Stimulated activated naive B cell treated with anti-CD40 and anti-IgM and Interleukin-4, amounts not matched to agents 10 μg/mL and 1 μg/mL and 100 μg/mL, for 72 hours (primary cell): Measurements from ENCODE around the gene LCP1.

ENCODE experiments used
- ATAC-seq, 2 donors: fragments of 150-1000 bp; cut with Tn5 transposase; replicated peaks; 2 replicates each; pipeline ENCODE4 v1.10.0; 2021; ENCODE audit warnings: moderate library complexity in 1 of 2
- DNase-seq: peaks from one replicate; pipeline ENCODE4 v3.0.0; 2021
- H3K27ac Mint-ChIP-seq: one replicate; pipeline ENCODE4 v1.8.0; 2022; ENCODE audit warnings: mild to moderate bottlenecking, mixed read lengths
- H3K27me3 Mint-ChIP-seq, 2 donors: one replicate each; pipeline ENCODE4 v1.8.0; 2022; ENCODE audit warnings: mixed read lengths in 2 of 2
- H3K36me3 Mint-ChIP-seq, 2 donors: one replicate each; pipeline ENCODE4 v1.8.0; 2022; ENCODE audit warnings: mixed read lengths in 2 of 2, mild to moderate bottlenecking in 1 of 2
- H3K4me1 Mint-ChIP-seq, 2 donors: one replicate each; pipeline ENCODE4 v1.8.0; 2022; ENCODE audit warnings: mixed read lengths in 2 of 2, mild to moderate bottlenecking in 1 of 2
- H3K4me3 Mint-ChIP-seq, 2 donors: one replicate each; pipeline ENCODE4 v1.8.0; 2022; ENCODE audit warnings: mild to moderate bottlenecking in 2 of 2, mixed read lengths in 2 of 2, moderate library complexity in 1 of 2
- H3K9me3 Mint-ChIP-seq, 2 donors: one replicate each; pipeline ENCODE4 v1.8.0; 2022; ENCODE audit warnings: mixed read lengths in 2 of 2, mild to moderate bottlenecking in 1 of 2

The LCP1 gene

DNA sequence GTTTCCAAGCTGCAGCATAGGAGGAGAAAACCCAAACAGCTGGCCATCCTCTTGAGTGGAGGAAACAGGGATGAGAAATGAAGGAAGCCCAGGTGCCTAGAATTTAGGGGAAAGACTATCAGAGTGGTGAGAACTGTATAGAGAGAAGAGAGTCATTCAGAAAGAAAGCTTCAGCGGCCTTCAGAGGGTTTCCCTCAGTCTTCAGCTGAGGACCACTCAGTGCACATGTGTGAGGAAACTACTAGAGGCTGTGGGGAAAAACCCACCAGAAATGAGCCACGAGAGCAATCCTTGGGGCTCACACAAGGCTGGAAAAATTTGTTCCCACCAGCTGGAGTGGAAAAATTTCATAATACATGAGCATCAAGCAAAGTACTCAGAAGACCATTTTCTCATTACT is 41.9 kb downstream of the LCP1 start:
- no peak overlapping the region for H3K4me3 Mint-ChIP-seq
- peaks cover 46 to 55% of the 10 kb centered on the region in 2 donors for H3K36me3 Mint-ChIP-seq
- DNase-seq, result no peak
- no peak for ATAC-seq
- H3K27me3 Mint-ChIP-seq, result no peaks in the 10 kb centered on the region
- H3K4me1 Mint-ChIP-seq, result peaks cover 16 to 35% of the 10 kb centered on the region in 2 donors
- H3K9me3 Mint-ChIP-seq, result no peaks in the 10 kb centered on the region
- H3K27ac Mint-ChIP-seq, result peak overlapping the region; percentile 90

DNA sequence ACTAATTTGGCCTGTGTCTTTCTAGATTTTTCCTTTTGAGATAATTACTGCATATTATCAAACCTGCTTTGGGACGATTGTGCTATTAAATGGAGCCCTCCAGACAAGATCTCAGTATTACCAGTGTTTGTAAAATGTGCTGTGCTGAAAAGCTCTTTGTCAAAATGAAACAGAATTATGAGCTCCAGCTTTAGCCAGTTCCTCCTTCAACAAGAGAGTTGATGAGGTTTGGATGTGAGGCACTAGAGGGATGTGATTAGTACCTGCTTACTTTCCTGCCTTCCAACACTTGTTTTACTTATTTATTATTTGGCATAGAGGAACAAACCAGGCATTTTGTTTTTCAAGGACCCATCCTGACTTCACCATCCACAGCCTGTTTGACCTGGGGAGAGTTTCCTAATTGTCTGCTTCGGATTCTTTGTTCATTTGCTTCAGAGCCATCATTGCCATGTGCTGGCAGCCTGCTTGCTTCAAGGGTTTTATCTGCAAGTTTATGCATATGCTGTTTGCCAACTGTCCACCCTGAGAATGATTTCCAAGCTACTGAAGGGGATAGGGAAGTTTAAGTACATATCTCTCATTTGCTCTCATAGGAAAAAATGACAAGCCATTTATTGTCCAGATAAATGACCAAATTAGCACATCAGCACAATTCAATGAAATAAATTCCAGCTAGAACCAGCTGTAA is 44.2 kb downstream of the LCP1 start:
- Mint-ChIP-seq H3K4me1 (peaks cover 13 to 24% of the 10 kb centered on the region in 2 donors), H3K36me3 (peaks cover 46 to 60% of the 10 kb centered on the region in 2 donors), H3K9me3 (no peaks in the 10 kb centered on the region), H3K4me3 (no peak overlapping the region), H3K27me3 (no peaks in the 10 kb centered on the region), H3K27ac (peak overlapping the region; percentile 93)
- ATAC-seq (peak in 1 of 2 donors; percentile 47), DNase-seq (no peak)

DNA sequence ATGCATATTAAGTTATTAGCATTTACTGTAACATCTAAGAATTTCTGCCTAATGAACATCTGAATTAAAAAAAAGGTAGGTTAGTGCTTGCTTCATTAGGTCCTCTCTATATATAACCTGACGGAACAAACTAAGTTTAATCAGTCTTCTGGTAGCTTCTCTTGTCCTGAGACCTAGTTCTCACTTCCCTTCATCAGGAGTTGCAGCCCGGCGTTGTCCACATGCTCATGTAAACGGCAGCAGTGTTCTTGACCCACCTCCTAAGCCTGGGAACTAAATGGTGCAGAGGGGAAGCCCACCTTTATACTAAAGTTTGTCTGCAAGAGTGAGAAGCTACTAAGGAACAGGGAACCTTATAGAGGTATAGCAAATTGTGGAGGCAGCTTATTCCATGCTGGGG is 45.3 kb downstream of the LCP1 start:
- Mint-ChIP-seq H3K27ac (peak overlapping the region; percentile 93), H3K36me3 (peaks cover 50 to 68% of the 10 kb centered on the region in 2 donors), H3K4me3 (no peak overlapping the region), H3K27me3 (no peaks in the 10 kb centered on the region), H3K9me3 (no peaks in the 10 kb centered on the region), H3K4me1 (peaks cover 13 to 29% of the 10 kb centered on the region in 2 donors)
- ATAC-seq, result no peak
- DNase-seq, result no peak

DNA sequence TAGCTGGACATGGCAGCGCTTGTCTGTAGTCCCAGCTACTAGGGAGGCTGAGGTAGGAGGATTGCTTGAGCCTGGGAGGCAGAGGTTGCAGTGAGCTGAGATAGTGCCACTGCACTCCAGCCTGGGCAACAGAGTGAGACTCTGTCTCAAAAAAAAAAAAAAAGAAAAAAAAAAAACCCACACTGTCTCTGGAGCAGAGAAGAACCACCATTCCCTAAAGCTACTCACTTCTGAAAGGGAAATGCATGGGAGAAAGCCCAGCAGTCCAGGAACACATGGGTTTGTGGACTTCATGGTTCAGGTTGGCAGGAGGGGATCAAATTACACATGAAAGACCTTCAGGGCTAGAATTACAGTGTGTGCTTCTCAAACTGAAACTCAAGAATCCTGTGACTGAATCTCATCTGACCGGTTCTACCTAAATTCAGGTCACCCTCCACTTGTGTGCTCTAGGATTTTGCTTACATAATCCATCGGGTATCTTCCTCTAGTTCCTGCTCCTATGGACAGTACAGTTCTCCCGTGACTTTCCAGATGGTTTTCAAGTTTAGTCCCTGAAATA is 46.9 kb downstream of the LCP1 start:
- Mint-ChIP-seq H3K9me3 (no peaks in the 10 kb centered on the region), H3K4me1 (peaks cover 14 to 23% of the 10 kb centered on the region in 2 donors), H3K27me3 (no peaks in the 10 kb centered on the region), H3K36me3 (peaks cover 55 to 73% of the 10 kb centered on the region in 2 donors), H3K27ac (peak overlapping the region; percentile 93), H3K4me3 (no peak overlapping the region)
- no peak for DNase-seq
- no peak for ATAC-seq

DNA sequence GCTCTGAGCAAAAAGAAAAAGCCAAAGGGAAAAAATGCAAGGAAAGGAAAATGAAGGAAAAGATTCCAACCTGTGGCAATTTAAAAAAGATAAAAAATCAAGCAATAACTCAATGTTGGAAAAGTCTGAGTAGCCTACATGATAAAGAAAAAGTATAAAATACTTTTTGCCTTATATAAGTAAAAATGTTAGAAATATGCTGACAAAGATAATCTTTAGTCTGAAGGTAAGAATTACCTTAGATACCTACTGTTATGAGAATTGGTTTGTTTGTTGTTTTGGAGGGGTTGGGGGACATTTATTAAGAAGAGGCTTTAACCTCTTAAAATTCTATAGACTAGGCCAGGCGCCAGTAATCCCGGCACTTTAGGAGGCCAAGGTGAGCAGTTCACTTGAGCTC is 47.5 kb downstream of the LCP1 start:
- no peaks in the 10 kb centered on the region for H3K27me3 Mint-ChIP-seq
- ATAC-seq, result no peak
- H3K4me1 Mint-ChIP-seq, result peaks cover 16 to 19% of the 10 kb centered on the region in 2 donors
- no peak for DNase-seq
- peaks cover 55 to 73% of the 10 kb centered on the region in 2 donors for H3K36me3 Mint-ChIP-seq
- no peak overlapping the region for H3K4me3 Mint-ChIP-seq
- no peaks in the 10 kb centered on the region for H3K9me3 Mint-ChIP-seq
- peak overlapping the region; percentile 62 for H3K27ac Mint-ChIP-seq

DNA sequence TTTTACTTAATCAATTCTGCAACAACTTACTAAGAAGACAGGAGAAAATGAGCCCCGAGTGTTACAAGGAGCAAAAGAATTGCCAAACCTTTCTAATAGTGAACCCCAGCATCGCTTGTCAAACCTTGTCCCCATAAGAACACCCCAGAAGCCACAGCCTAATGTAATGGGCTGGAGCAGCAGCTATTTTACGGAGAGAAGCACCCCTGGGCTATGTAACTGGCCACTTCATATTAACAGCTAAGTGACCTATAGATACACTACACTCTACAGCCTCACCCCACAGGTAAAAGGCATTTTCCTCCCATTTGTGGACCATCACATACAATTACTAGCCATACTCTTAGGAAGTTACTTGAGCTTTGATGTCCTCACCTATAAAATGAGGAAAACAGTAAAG is 49.9 kb downstream of the LCP1 start:
- Mint-ChIP-seq H3K4me3 (no peak overlapping the region), H3K4me1 (peaks cover 19 to 24% of the 10 kb centered on the region in 2 donors), H3K9me3 (no peaks in the 10 kb centered on the region), H3K36me3 (peaks cover 60 to 84% of the 10 kb centered on the region in 2 donors), H3K27me3 (no peaks in the 10 kb centered on the region), H3K27ac (peak overlapping the region; percentile 31)
- no peak for DNase-seq
- ATAC-seq, result no peak

DNA sequence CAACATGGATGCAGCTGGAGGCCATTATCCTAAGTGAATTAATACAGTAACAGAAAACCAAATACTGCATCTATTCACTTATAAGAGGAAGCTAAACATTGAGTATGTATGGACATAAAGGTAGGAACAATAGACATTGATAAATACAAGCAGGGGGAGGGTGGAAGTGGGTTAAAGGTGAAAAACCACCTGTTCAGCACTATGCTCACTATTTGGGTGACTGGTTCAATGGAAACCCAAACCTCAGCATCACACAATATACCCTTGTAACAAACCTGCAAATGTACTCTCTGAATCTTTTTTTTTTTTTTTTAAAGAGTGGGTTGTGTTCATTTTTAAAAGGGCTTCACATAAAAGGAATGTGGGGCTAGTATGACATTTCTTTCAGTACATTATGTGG is 50.3 kb downstream of the LCP1 start:
- peaks cover 20 to 28% of the 10 kb centered on the region in 2 donors for H3K4me1 Mint-ChIP-seq
- ATAC-seq, result no peak

DNA sequence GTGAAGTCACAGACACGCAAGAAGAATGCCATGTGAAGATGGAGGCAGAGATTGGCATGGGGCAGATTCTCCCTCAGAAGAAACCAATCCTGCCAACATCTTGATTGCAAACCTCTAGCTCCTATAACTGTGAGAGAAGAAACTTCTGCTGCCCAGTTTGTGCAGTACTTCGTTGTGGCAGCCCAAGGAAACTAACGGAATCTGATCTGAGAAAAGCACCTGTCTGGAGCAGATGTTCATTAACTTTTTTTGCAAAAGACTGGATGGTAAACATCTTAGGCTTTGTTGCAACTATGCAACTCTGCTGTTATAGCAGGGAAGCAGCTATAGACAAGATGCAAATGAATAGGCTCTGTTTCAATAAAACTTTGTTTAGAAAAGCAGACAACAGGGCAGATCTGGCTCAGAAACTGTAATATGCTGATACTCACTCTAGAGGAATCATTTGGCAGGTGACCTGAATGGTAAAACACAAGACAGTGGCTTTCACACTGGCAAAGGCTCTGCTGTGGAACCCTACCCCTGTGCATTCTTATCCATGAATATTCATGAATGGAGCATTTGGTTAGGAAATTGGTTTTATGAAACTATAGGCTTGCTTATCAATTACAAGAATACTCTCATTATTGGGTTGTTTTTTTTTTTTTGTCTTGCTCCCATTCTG is 51.9 kb downstream of the LCP1 start:
- H3K4me1 Mint-ChIP-seq, result peaks cover 24 to 33% of the 10 kb centered on the region in 2 donors
- DNase-seq (no peak), ATAC-seq (no peak)
- peaks cover 52 to 80% of the 10 kb centered on the region in 2 donors for H3K36me3 Mint-ChIP-seq
- no peaks in the 10 kb centered on the region for H3K27me3 Mint-ChIP-seq
- H3K4me3 Mint-ChIP-seq, result peak overlapping the region in 1 of 2 donors; percentile 5
- H3K27ac Mint-ChIP-seq, result peak overlapping the region; percentile 38
- no peaks in the 10 kb centered on the region for H3K9me3 Mint-ChIP-seq

More for the DNA sequence above, 50.3 kb downstream of the LCP1 start:
- no peaks in the 10 kb centered on the region for H3K27me3 Mint-ChIP-seq
- no peaks in the 10 kb centered on the region for H3K9me3 Mint-ChIP-seq
- peaks cover 61 to 84% of the 10 kb centered on the region in 2 donors for H3K36me3 Mint-ChIP-seq
- no peak for DNase-seq
- peak overlapping the region; percentile 9 for H3K27ac Mint-ChIP-seq
- no peak overlapping the region for H3K4me3 Mint-ChIP-seq

DNA sequence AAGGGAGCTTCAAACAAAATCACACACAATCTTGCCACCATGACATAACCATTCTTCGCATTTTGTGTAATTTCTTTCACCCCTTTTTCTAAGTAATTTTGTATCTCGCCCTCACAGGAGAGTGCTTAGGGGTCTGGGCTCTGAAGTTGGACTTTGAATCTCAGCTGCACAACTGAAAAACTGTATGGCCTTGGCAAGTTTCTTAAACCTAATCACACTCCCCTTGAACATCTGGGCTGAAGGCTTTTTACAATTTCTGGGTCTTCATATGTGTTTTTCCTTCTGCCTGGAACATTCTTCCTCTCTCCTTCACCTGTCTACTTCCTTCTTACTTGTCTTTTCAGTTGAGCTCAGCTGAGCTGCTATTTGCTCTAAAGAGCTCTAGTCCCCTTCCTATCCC is 52.9 kb downstream of the LCP1 start:
- Mint-ChIP-seq H3K4me3 (no peak overlapping the region), H3K9me3 (no peaks in the 10 kb centered on the region), H3K4me1 (peaks cover 30 to 42% of the 10 kb centered on the region in 2 donors), H3K27me3 (no peaks in the 10 kb centered on the region), H3K27ac (peak overlapping the region; percentile 1), H3K36me3 (peaks cover 49 to 78% of the 10 kb centered on the region in 2 donors)
- DNase-seq, result no peak
- no peak for ATAC-seq

DNA sequence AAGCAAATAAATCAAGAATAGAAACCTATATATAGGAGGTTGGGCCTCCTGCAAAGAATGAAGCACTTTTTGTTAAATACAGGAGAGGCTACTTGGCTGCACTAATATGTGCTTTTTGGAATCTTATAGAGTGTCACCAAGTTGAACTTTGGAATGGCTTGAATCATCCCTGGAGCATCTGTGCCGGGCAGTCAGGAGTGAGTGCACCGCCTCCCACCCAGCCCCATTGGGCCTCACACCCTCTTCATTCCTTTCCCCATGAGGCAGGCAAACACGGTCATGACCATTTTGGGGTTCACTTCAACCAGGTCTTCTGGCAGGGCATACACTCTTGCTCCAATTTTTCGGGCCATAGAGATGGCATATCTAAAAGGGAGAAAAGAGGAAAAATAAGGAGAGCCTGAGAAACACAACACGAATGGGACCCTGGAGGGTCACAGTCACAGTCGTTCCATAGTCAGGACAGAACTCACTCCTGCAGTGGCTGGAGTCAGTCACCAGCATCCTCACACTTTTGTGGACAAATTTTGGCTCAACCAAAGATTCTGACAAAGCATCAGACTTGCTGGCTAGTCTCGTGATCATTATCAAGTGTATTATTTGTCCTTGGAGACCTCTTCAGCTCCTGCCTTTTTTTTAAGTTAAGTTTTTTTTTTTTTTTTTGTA is 54.5 kb downstream of the LCP1 start:
- DNase-seq (no peak), ATAC-seq (no peak)
- Mint-ChIP-seq H3K27ac (peak overlapping the region; percentile 9), H3K27me3 (no peaks in the 10 kb centered on the region), H3K4me1 (peaks cover 30 to 42% of the 10 kb centered on the region in 2 donors), H3K4me3 (no peak overlapping the region), H3K9me3 (no peaks in the 10 kb centered on the region), H3K36me3 (peaks cover 36 to 62% of the 10 kb centered on the region in 2 donors)

DNA sequence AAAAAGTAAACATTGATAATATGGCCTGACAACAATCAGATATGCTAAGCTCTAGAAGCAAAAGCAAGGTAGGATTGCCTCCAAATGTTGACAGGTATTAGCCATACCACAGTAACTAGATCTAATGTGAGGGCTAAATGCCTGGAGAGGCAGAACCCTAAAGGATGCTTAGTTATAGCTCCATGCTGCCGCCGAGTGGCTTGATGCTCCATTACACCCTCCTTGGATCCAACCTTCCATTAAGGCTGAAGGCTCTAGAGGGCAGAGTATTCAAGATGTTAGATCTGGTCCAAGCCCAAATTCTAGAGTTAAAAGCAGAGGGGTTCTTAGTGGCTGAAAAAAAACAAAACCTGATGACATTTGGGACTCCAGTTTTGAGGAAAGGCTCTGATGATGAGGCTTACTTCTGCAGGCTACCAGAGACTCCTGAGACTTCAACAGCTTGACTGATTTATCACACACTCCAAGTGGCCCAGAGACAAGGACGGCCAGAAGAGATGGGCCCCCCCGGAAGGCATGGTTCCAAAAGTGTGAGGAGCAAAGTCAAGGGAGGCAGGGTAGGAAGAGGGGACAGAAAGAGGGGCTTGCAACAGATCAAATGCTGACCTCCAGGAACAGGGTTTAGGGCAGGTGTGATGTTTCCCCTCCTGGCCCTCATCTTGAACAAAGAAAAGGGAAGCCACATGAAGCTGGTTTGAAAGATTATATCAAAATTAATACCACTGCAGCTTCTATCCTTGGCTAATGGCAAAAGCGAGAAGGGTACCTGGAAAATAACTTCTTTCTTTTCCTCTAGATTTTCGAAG is 55.2 kb downstream of the LCP1 start:
- peaks cover 30 to 40% of the 10 kb centered on the region in 2 donors for H3K4me1 Mint-ChIP-seq
- H3K9me3 Mint-ChIP-seq, result no peaks in the 10 kb centered on the region
- ATAC-seq, result peak; percentile 56 to 69
- H3K4me3 Mint-ChIP-seq, result peak overlapping the region in 1 of 2 donors; percentile 25
- H3K27me3 Mint-ChIP-seq, result no peaks in the 10 kb centered on the region
- H3K36me3 Mint-ChIP-seq, result peaks cover 35 to 56% of the 10 kb centered on the region in 2 donors
- H3K27ac Mint-ChIP-seq, result peak overlapping the region; percentile 85
- peak; percentile 32 for DNase-seq

DNA sequence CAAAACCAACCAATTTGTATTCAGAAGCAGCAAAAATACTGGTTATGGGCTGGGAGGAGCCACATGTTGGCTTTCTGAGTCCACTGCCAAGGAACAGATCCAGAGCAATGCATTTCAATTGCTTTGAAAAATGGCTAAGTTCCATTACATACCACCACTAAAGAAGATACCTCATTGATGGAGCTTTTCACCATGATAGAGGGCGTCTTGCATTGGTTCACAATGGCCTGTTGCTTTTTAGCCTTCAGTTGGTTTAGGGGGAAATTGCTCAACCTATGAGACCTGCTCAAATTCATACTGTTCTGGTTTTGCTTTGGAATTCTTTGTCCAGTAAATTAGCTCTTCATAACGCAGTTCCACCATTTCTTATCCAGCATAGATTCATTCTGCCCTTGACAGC is 55.9 kb downstream of the LCP1 start:
- no peak for DNase-seq
- Mint-ChIP-seq H3K4me3 (no peak overlapping the region), H3K27ac (peak overlapping the region; percentile 85), H3K27me3 (no peaks in the 10 kb centered on the region), H3K4me1 (peaks cover 30 to 40% of the 10 kb centered on the region in 2 donors), H3K9me3 (no peaks in the 10 kb centered on the region), H3K36me3 (peaks cover 31 to 50% of the 10 kb centered on the region in 2 donors)
- no peak for ATAC-seq

DNA sequence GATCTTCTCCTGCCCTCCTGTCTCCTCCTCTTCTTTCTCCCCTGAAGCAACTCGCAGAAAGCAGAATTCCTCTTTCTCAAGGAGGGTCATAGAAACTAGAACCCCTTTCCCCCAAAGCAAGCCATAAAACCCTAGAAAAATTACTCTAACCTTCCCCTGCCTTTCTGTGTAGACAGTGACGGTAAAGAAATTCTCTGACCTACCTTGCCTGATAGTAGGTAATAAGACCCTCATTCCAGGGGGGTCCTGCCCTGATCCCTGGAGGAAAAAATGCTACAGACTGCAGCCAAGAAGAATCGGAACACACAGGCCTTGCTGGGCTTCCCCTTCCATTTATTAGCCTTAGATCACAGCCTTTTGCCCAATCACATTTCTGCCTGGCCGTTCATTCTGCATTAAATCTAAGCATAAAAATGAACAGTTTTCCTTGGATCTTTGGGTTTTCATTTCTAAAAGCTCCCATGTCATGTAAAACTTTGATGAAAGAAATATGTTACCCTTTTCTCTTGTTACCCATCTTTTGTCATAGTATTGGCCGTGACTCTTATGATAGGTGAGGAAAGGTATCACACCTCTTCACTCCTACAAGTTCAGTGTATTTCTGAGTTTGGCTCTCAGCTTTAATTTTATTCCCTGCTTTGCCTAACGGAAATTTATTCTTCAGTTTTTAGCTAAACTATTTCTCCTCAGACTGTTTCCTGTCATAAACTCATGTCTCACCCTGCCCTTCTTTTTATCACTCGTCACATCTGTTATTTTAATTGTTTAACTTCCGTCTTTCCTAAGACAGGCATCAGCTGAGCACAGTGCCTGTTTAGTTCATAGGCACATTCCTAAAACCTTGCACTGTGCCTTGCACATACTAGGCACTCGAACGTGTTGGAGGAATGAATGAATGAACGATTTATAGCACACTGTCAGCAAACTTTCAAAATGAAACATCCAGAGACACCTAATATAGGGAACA is 56.7 kb downstream of the LCP1 start:
- Mint-ChIP-seq H3K9me3 (no peaks in the 10 kb centered on the region), H3K4me3 (peak overlapping the region; percentile 48 to 54), H3K4me1 (peaks cover 28 to 40% of the 10 kb centered on the region in 2 donors), H3K27me3 (no peaks in the 10 kb centered on the region), H3K36me3 (peaks cover 25 to 43% of the 10 kb centered on the region in 2 donors), H3K27ac (peak overlapping the region; percentile 79)
- DNase-seq (no peak), ATAC-seq (peak; percentile 10 to 11)
